ENCODE measurements around the gene UBB.
A peak's percentile ranks its signal among the peaks of the same experiment; 100 is the strongest.

The UBB gene

DNA sequence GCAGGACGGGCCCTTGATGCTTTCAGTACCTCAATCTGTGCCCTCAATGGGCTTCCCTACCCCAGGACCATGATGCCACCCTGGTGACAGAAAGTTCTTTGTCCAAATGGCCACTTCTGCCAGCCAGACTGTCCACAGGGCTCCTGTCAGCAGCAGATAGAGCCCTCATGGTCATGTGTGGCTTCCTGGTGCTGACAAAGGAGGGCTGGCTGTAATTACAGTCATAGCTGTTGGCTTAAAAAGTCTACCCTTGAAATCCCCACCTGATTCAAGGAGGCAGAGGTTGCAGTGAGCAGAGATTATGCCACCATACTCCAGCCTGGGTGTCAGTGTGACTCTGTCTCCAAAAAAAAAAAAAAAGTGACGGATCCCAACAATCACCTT is 37.8 kb downstream of the UBB start:
- no peak for DNase-seq (ENCODE audit: low spot score)

DNA sequence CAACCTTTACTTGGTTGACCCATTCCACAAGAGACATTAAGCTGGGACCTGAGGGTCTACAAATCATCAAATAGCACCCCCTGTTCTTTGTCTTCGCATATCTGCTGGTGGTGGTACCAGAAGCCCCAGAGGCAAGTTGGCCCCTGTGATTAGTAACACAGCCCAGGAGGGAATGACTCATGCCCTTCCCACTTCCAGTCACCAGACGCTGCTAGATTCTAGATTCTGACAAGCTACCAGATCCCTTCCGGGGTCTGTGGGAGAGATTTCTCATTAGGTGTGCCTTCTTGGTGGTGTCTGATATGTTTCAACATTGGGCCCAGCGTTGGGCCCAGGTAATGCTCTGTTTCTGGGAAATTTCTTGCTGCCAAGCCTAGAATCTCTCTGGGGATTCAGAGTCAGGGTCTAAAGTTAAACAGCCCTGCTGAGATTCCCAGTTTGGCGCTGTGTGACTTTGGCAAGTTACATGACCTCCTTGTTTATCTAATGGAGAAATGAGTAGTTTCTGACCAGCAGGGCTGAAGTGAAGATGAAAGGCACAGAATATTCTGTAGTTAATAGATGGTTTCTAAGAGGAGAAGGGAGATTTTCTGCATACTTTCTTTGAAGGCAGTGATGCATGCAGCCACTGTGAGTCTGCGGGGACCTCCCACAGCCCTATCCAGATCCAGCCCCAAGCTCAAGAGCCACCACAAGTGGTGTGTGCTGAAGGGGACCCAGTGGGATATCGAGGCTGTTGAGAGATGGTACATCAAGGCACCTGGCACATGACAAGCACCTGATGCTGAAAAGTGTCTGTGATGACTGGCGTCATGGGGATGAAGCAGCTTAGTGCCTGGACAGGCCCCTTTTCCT is 38.4 kb downstream of the UBB start:
- peak; percentile 86 for DNase-seq (ENCODE audit: low spot score)

DNA sequence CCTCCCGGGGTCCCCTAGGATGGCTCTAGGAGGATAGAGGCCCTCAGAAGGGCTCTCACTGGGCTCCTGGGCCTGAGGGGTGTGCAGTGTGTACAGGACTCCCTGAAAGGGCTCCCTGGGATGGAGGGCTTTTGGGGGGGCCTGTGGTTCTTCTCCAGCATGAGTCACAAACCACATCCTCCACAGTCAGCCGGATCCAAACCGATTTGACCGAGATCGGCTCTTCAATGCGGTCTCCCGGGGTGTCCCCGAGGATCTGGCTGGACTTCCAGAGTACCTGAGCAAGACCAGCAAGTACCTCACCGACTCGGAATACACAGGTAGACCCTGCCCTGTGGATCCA is 39.0 kb downstream of the UBB start:
- DNase-seq (ENCODE audit: low spot score) = peak; percentile 88

DNA sequence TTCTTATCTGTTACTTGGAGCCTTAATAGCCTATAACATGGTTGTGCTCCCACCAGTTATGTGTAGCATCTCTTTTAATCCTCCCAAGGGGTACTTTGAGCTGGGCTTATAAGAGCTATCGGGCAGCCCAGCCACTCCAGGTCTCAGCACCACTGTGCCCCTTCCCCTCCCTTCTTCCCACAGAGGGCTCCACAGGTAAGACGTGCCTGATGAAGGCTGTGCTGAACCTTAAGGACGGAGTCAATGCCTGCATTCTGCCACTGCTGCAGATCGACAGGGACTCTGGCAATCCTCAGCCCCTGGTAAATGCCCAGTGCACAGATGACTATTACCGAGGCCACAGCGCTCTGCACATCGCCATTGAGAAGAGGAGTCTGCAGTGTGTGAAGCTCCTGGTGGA is 41.5 kb downstream of the UBB start:
- no peak for DNase-seq (ENCODE audit: low spot score)

DNA sequence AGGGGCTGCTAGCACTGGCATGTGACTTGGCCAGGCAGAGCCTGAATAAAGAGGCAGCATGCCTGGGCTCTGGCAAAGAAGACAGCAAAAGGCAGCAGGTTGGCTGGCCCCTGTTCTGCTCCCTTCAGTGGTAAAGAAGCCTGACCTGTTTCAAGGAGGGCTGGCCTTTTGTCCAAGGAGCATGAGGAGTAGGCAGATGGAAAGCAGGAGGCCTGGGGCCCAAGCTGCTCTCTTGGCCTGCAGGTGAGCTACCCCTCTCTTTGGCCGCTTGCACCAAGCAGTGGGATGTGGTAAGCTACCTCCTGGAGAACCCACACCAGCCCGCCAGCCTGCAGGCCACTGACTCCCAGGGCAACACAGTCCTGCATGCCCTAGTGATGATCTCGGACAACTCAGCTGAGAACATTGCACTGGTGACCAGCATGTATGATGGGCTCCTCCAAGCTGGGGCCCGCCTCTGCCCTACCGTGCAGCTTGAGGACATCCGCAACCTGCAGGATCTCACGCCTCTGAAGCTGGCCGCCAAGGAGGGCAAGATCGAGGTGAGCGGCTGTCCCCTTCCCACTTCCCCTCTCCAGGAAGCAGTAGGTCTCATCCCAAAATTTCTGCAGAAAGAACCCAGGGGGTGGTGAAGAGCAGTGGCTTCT is 42.5 kb downstream of the UBB start:
- no peak for DNase-seq (ENCODE audit: low spot score)

DNA sequence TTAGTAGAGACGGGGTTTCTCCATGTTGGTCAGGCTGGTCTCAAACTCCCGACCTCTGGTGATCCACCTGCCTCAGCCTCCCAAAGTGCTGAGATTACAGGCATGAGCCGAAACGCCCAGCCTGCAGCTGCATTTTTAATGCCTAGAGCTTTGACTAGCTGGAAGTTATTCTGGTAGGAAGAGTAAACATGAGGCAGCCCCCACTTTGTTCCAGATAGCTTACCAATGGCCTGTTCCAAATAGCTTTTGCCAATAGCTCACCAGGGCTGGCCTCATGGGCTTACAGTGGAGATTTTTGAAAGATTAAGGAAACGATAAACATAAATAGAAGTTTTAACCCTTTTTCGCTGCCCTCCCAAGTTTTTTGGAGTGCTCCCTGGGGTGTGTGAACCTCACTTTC is 44.3 kb downstream of the UBB start:
- DNase-seq (ENCODE audit: low spot score) = no peak

DNA sequence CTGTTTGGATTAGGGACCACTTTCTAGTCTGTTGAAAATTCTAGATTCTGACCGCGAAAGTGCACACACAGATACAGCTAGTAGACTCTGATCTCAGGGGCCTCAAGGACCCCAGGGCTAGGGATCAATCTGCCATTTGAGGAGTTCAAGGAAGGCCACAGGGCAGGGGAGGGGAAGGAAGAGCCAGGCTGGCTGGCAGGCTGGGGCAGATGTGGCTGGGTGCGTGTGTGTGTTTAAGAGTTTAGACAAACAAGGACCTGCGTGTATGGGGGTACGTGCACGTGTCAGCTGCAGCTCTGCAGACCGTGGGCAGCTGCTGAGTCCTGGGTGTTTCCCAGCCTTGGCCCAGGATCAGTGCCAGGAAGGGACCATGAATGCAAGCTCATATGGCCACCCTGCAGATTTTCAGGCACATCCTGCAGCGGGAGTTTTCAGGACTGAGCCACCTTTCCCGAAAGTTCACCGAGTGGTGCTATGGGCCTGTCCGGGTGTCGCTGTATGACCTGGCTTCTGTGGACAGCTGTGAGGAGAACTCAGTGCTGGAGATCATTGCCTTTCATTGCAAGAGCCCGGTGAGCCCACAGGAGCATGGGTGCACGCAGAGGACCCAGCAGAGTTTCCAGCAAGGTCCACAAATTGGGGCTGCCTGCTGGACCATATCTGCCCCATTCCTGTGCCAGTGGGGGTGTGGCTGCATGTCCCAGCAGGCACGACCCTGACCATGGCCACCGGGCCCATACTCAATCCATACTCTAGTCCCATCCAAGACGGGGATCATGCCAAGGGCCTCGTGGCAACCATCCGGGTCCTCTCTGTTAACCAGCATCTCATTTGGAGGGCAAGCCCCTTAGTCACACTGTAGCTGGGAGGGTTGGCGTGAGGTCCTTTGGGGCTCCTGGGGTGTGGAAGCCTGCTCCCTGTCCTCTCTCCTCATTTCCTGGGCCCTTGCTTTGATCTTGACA is 45.1 kb downstream of the UBB start:
- no peak for DNase-seq (ENCODE audit: low spot score)

DNA sequence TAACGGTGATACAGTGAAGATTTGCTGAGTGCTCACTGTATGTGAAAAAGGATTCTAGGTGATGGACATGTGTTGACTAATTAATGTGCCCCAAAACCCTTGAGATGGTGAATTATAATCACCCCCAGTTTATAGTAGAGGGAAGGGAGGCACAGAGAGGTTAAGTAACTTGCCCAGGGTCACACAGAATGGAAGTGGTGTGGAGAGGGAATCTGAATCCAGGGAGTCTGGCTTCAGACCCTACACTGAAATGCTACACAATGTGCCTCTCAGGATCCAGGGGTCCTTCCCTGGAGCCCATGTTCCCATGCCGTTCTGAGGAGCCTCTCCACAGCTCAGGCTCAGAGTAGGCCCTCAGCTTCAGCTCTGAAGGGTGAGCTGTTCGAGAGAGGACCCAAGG is 46.1 kb downstream of the UBB start:
- no peak for DNase-seq (ENCODE audit: low spot score)

DNA sequence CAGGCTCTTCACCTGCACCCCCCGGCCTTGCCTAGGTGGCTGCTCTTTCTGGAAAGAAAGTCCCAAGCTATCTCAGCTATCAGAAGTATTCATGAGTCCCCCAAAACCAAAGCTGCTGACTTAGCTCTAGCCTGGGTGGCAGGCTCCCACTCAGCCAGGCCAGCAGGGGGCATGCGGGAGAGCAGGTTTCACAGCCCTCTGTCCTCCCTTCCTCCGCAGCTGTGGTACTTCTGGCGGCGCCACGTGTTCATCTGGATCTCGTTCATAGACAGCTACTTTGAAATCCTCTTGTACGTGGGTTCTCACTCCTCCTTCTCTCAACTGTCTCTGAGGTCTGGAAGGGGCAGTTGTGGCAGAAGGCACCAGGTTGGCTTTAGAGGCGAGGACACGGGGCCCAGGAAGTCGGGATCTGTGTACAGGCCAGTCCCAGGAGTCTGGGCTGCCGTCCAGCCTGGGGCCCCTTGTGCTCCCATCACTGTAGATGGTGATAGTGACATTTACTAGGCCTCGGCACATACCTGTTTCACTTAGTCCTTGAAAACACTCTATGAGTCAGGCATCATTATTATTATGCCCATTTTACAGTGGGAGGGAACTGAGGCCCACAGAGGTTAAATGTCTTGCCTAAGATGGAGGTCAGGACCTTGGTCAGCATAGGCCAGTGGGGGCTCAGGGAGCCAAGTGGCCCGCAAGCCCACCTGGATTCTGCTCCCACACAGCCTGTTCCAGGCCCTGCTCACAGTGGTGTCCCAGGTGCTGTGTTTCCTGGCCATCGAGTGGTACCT is 47.4 kb downstream of the UBB start:
- DNase-seq (ENCODE audit: low spot score) = peak; percentile 46

DNA sequence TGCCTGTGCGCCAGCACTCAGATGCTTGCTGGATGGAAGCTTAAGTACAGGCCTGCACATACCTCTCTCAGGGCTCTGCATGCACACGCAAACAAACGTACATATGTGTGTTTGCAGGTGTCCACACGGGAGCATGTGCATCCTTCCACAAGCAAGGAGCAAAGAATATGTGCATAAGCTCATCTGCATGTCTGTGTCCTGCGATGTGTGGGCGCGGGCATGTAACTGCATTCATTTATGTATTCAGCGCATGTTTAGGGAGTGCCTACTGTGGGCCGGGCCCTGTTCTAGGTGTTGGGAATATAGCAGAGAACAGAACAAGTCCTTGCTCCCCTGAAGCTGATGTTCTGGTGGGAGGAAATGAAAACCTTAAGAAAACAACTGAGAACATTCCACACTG is 48.2 kb downstream of the UBB start:
- no peak for DNase-seq (ENCODE audit: low spot score)

DNA sequence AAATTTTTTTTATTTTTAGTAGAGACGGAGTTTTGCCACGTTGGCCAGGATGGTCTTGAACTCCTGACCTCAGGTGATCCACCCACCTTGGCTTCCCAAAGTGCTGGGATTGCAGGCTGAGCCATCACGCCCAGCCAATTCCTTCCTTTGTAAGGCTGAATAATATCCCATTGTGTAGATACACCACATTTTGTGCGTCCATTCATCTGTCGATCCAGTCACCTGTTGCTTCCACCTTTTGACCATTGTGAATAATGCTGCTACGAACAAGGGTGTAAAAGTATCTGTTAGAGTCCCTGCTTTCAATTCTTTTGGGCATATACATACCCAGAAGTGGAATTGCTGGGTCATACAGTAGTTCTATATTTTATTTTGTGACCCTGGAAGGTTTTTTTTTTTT is 49.8 kb downstream of the UBB start:
- DNase-seq (ENCODE audit: low spot score) = no peak

DNA sequence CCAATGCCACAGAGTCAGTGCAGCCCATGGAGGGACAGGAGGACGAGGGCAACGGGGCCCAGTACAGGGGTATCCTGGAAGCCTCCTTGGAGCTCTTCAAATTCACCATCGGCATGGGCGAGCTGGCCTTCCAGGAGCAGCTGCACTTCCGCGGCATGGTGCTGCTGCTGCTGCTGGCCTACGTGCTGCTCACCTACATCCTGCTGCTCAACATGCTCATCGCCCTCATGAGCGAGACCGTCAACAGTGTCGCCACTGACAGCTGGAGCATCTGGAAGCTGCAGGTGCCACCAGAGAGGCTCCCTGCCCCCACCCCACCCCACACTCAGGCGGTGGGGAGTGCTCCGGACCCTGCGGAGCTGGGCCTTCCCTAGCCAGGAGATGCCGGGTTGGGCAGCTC is 51.1 kb downstream of the UBB start:
- DNase-seq (ENCODE audit: low spot score) = no peak
